Mammary epithelial cell (primary cell): Measurements from ENCODE around the gene HSD17B8.

Source experiments
- CTCF ChIP-seq, 2 donors: IDR thresholded peaks in 1 of 2; conservative IDR thresholded peaks in 1 of 2; 2 replicates each; pipeline ENCODE4 v1.5.1; 2011 to 2012; ENCODE audit warnings: inconsistent platforms in 2 of 2, low read length in 2 of 2, mild to moderate bottlenecking in 2 of 2, control low read depth in 1 of 2, low read depth in 1 of 2; ENCODE audit not compliant: insufficient read depth in 1 of 2; ENCODE audit errors: extremely low read depth in 1 of 2
- EZH2 ChIP-seq: IDR thresholded peaks from 2 replicates; pipeline ENCODE4 v1.6.1; 2012; ENCODE audit warnings: low read length, inconsistent platforms, borderline replicate concordance

GRCh38 chr6:33194431-33194979 lies 9.9 kb upstream of the HSD17B8 start:
- TF ChIP-seq CTCF (conservative IDR thresholded peaks at IDR 0.05 in 1 of 2, IDR thresholded peaks at IDR 0.05 in 1 of 2; ENCODE audit: extremely low read depth in 1 of 2, insufficient read depth in 1 of 2, low read depth in 1 of 2, low read length in 2 of 2), result no peak
- no peak for TF ChIP-seq EZH2
